HG02970 (cell line): ENCODE data around the gene CENPP.
"Not testable (repeated sequence)": the region's sequence is repeated elsewhere in the genome, so short reads cannot be mapped to it uniquely, and the experiment has no call there.

Experiments
- ATAC-seq: cut with Tn5 transposase; IDR thresholded peaks from one replicate; pipeline ENCODE4 v1.9.1; 2021; ENCODE audit warnings: mild to moderate bottlenecking, moderate library complexity, moderate number of reproducible peaks; ENCODE audit not compliant: unreplicated experiment, low FRiP score

The CENPP gene

DNA sequence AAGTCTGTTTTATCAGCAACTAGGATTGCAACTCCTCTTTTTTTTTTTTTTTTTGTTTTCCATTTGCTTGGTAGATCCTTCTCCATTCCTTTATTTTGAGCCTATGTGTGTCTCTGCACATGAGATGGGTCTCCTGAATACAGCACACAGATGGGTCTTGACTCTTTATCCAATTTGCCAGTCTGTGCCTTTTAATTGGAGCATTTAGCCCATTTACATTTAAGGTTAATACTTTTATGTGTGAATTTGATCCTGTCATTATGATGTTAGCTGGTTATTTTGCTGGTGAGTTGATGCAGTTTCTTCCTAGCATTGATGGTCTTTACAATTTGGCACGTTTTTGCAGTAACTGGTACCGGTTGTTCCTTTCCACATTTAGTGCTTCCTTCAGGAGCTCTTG is 246.1 kb downstream of the CENPP start:
- not testable (repeated sequence) for ATAC-seq

GRCh38 chr9:92573612-92574011 is 247.9 kb downstream of the CENPP start:
- not testable (repeated sequence) for ATAC-seq

GRCh38 chr9:92576175-92576574 is 250.4 kb downstream of the CENPP start:
- no peak for ATAC-seq

- no peak for ATAC-seq
These were observed 264.2 kb downstream of the CENPP start for GRCh38 chr9:92589923-92590322.

- ATAC-seq = no peak
These were observed 264.6 kb downstream of the CENPP start for GRCh38 chr9:92590377-92590776.

DNA sequence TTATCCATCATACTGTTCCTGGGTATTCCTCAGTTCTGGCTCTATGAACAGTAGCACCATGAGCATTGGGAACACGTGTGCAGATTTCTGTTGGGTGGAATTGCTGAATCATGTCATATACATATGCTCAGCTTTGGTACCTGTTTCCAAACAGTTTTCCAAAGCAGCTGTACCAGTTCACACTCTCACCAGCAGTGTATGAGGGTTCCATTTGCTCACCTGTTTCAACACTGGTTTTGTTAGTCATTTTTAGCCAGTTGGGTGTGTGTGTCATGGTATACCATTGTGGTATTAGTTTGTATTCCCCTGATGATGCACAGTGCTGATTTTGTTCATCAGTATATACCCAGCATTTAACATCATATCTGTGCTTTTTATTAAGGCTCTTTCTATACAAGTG is 266.8 kb downstream of the CENPP start:
- no peak for ATAC-seq

- ATAC-seq = no peak
These were observed 267.5 kb downstream of the CENPP start for GRCh38 chr9:92592946-92593861.

DNA sequence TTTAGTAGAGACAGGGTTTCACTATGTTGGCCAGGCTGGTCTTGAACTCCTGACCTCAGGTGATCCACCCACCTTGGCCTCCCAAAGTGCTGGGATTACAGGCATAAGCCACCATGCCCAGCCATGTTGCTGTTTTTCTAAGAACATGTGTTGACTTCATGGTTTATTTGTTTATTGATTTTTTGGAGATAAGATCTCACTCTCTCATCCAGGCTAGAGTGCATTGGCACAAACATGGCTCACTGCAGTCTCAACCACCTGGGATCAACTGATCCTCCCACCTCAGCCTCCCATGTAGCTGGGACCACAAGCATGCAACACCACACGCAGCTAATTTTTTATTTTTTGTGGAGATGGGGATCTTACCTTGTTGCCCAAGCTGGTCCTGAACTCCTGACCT is 269.3 kb downstream of the CENPP start:
- ATAC-seq = not testable (repeated sequence)

- ATAC-seq = no peak
These were observed 270.2 kb downstream of the CENPP start for GRCh38 chr9:92595930-92596329.

- no peak for ATAC-seq
These were observed 272.6 kb downstream of the CENPP start for GRCh38 chr9:92598382-92598781.

DNA sequence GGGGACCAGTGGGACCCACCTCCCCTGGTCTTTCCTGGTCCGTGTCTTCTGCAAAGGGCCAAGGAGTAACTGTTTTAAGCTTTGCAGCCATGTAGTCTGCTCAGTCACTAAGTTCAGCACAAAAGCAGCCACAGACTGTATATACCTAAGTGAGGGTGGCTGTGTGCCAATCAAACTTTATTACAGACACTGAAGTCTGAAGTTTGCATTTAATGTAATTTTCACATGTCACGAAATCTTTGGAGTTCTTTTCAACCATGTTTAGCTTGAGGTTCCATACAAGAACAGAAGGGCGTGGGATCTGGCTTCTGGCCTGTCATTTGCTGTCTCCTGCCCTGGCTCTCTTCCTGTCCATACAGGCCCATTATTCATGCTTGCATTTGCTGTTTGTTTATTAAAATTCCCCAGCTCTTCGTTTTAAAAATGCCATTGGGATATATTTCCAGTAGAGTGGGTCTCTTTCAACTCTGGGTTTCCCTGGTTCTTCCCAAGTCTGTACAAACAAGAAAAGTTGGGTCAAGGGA is 274.2 kb downstream of the CENPP start:
- no peak for ATAC-seq

DNA sequence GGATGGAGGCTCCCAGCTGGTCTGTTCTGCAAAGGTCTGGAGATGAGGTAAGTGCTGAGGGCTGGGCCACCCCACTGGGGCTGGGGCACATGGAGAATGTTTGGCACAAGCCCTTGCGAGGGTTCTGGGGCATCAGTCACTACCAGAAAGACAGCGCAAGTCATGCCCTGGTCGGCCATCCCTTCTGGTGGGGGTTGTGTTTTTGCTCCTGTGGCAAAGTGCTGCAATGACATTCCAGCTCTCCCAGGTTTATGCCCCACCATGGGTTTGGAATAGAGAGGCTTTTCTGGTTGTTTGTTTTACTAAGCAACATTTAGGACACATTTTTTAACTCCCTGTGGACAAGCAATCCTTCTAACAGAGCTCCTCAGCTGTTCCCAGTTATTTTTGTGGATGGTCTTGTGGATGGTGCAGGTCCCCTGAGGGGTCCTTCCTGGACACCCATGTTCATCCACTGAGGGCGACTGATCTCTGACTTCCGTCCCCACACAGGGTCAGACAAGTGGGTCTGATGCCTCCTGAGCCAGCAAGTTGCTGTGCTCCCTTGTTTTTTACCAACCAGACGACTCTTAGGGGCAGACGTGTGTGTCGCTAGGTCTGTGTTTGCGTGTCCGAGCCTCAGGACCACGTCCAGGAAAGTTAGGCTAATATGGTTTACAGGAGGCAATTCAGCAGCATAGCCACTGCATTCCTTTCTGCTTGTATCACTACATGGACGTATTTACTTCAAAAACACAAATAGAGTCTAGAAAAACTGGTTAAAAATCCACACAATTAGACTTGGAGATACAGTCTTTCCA is 274.9 kb downstream of the CENPP start:
- no peak for ATAC-seq

- ATAC-seq = no peak
These were observed 275.7 kb downstream of the CENPP start for GRCh38 chr9:92601451-92601850.

DNA sequence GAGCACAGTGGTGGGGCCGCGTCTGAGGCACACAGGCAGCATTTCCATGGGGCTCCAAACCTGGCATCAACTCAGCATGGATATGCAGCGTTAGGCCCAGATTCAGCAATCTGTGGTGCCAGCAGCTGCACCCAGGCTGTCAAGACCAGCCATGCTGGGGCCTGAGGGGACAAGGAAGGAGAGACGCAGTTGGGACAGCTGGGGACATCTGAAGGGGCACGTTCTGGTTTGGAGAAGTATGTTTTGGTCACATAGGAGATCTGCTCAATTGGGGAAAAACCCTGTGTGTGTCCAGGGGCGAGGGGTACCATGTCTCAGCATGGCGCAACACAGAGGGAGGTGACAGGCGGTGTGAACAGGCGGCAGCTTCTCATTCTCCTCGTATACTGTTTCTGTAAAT is 276.7 kb downstream of the CENPP start:
- ATAC-seq = no peak

DNA sequence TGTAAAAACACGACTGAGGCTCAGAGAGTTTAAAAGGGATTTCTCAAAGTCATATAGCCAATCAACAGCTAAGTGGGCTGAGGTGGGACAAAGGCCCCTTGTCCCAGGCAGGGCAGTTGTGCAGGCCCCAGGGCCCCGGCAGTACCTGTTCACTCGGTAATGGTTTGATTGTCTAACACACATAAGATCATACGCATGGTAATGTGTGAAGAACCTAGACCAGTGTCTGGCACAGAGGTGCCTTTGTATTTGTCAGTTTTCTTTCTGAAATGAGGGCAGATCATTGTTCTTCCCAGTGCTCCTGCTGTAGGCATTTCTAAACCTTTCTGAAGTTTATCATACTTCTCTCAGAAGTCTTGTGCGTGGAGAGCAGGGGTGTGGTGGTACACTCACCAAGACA is 277.3 kb downstream of the CENPP start:
- ATAC-seq = no peak

- no peak for ATAC-seq
These were observed 278.2 kb downstream of the CENPP start for GRCh38 chr9:92603990-92604389.

GRCh38 chr9:92605224-92605623 is 279.5 kb downstream of the CENPP start:
- ATAC-seq = no peak

DNA sequence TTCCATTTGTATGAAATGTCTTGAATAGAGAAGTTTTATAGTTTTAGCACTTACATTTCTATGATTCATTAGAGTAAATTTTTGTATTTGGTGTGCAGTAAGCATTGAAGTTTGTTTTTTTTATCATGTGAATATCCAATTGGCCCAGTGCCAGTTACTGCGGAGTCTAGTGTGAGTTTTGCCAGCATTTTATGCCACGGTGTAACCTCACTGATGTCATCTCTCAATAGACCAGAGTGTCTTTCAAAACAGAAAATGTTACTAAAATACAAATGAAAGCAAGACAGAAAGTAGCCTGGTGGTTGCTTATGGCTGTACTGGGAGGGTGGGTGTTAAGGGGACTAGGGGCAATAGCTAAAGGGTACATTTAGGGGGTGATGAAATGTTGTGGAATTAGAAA is 281.3 kb downstream of the CENPP start:
- no peak for ATAC-seq

GRCh38 chr9:92607773-92608172 is 282.0 kb downstream of the CENPP start:
- no peak for ATAC-seq

DNA sequence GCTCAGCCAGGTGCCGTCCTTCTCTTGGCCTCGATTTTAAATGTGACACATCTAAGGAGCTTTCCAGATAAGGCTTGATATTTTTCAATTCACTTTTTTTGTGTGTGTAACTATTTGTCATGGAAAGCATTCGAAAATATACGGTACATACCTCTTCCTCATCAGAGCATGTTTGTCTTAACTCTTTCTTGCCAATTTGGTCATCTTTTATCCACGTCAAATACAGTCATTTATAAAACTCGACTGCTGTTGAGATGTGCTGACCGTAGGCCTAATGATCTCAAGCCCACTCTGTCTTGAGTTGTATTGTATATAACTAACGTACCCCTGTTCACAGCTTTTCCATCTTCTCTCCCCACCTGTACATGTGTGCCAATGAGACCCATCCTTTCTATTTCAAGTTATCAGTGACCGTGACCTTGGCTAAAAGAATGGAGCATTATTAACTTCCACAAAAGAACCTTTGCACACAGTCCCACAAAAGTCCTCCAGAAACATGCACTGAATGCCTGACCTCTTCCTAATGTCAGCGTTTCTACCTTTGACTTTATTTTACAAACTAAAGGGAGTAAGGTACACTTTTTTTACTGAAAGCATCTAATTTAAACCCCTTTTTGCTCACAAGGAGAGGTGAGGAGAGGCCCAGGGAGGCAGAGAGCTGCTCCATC is 282.6 kb downstream of the CENPP start:
- ATAC-seq = no peak
